PFSK-1 (cell line): ENCODE data around the gene EHD3.

Experiments
- POLR2AphosphoS5 ChIP-seq: IDR thresholded peaks from 2 replicates; pipeline ENCODE4 v1.6.1; 2012; ENCODE audit warnings: low read depth, mild to moderate bottlenecking, control low read depth, low read length, moderate library complexity
- REST ChIP-seq, 2 experiments: IDR thresholded peaks; 2 replicates each; pipeline versions ENCODE4 v1.6.1 to v1.8.0; 2011 to 2012; ENCODE audit warnings: low read depth in 2 of 2, low read length in 2 of 2, control low read depth in 1 of 2, inconsistent platforms in 1 of 2, mild to moderate bottlenecking in 1 of 2, moderate library complexity in 1 of 2; ENCODE audit not compliant: insufficient read depth in 1 of 2
- TAF1 ChIP-seq: IDR thresholded peaks from 2 replicates; pipeline ENCODE4 v1.6.1; 2012; ENCODE audit warnings: low read length, control low read depth, borderline replicate concordance; ENCODE audit not compliant: insufficient read depth

- TF ChIP-seq TAF1 (no peak), POLR2AphosphoS5 (no peak), REST (IDR thresholded peaks at IDR 0.05; ENCODE audit: insufficient read depth in 1 of 2, low read depth in 2 of 2, low read length in 2 of 2) (no peak)
Observed at GRCh38 chr2:31240381-31241365, 6.7 kb downstream of the EHD3 start.
